Endothelial cell of umbilical vein (primary cell): ENCODE data around the gene FHOD3. TPM values are rescaled to one million over a fixed set of nuclear protein-coding genes. Genes with fewer than 3 reads are reported as not detected.

Experiments used
- BruUV-seq: library from RNA; stranded (reverse); fragments of 400-500 nt; replicated peaks from 2 replicates; lab custom pipeline; 2021; lab: Mats Ljungman, UMichigan
- CTCF ChIA-PET: fragments of 300-600, 350-600 bp; sonication (Branson Sonifier 250); formaldehyde crosslinking; loops from one replicate; lab custom pipeline; 2021; ENCODE audit warnings: antibody characterized with exemption, inconsistent platforms; lab: Charles Lee
- POLR2A ChIA-PET: fragments of 300-600, 350-600 bp; sonication (Branson Sonifier 250); formaldehyde crosslinking; loops from one replicate; lab custom pipeline; 2021; ENCODE audit warnings: antibody characterized with exemption, inconsistent platforms; lab: Charles Lee
- DNase-seq: peaks from one replicate; pipeline ENCODE4 v3.0.0-alpha.2; 2011; ENCODE audit warnings: low read depth, low spot score
- FAIRE-seq: peaks from 2 replicates; lab custom pipeline; 2011; peaks lifted over from hg19 to GRCh38; lab: Jason Lieb, UNC
- H2AFZ ChIP-seq: 2 replicates; pipeline ENCODE4 v1.6.0; 2012; ENCODE audit warnings: low read depth, low read length, control low read depth, inconsistent platforms
- H3K27ac ChIP-seq: 2 replicates; pipeline ENCODE4 v1.5.1; 2011; ENCODE audit warnings: low read depth, mild to moderate bottlenecking, control low read depth, low read length, moderate library complexity; ENCODE audit not compliant: insufficient read depth
- H3K27me3 ChIP-seq, 2 experiments: 2 replicates each; pipeline versions ENCODE4 v1.6.0 to v1.6.1; 2011; ENCODE audit warnings: low read length in 2 of 2, mixed read lengths in 1 of 2; ENCODE audit not compliant: control insufficient read depth in 2 of 2, insufficient read depth in 2 of 2
- H3K36me3 ChIP-seq, 2 experiments: 2 replicates in 1 of 2; 3 replicates in 1 of 2; pipeline ENCODE4 v1.5.1; 2011; ENCODE audit warnings: low read length in 2 of 2, mild to moderate bottlenecking in 1 of 2, moderate library complexity in 1 of 2; ENCODE audit not compliant: control insufficient read depth in 2 of 2, insufficient read depth in 2 of 2; ENCODE audit errors: extremely low read depth in 1 of 2
- H3K4me1 ChIP-seq: 3 replicates; pipeline ENCODE4 v1.5.1; 2011; ENCODE audit warnings: mild to moderate bottlenecking, low read length; ENCODE audit not compliant: control insufficient read depth, insufficient read depth; ENCODE audit errors: extremely low read depth
- H3K4me2 ChIP-seq: 2 replicates; pipeline ENCODE4 v1.6.1; 2011; ENCODE audit warnings: low read length, control low read depth, mixed read lengths; ENCODE audit not compliant: insufficient read depth
- H3K4me3 ChIP-seq, 3 experiments: fragments of 200-600 bp in 1 of 3; sonication (generic), shearing (Covaris generic) in 1 of 3; replicated peaks in 1 of 3; 2 replicates each; pipeline ENCODE4 v1.5.1; 2011 to 2016; ENCODE audit warnings: control low read depth in 3 of 3, low read length in 3 of 3, mild to moderate bottlenecking in 2 of 3, inconsistent platforms in 1 of 3, low read depth in 1 of 3, moderate library complexity in 1 of 3; ENCODE audit not compliant: insufficient read depth in 1 of 3
- H3K79me2 ChIP-seq: 2 replicates; pipeline ENCODE4 v1.6.0; 2012; ENCODE audit warnings: low read length, inconsistent platforms; ENCODE audit not compliant: control insufficient read depth, insufficient read depth
- H3K9ac ChIP-seq: replicated peaks from 2 replicates; pipeline ENCODE3; 2011; ENCODE audit warnings: low read length, control low read depth; ENCODE audit not compliant: insufficient read depth; ENCODE audit errors: extremely low read depth
- H3K9me1 ChIP-seq: replicated peaks from 3 replicates; pipeline ENCODE4 v1.6.0; 2011; ENCODE audit warnings: mild to moderate bottlenecking, low read length; ENCODE audit not compliant: control insufficient read depth, insufficient read depth; ENCODE audit errors: extremely low read depth
- H3K9me3 ChIP-seq: replicated peaks from 2 replicates; pipeline ENCODE4 v1.5.1; 2012; ENCODE audit warnings: low read length, inconsistent platforms; ENCODE audit not compliant: control insufficient read depth, insufficient read depth
- H4K20me1 ChIP-seq: replicated peaks from 2 replicates; pipeline ENCODE3; 2011; ENCODE audit warnings: mild to moderate bottlenecking, low read length; ENCODE audit not compliant: control insufficient read depth, insufficient read depth; ENCODE audit errors: extremely low read depth
- EZH2 ChIP-seq: IDR thresholded peaks from 2 replicates; pipeline ENCODE4 v1.6.1; 2012; ENCODE audit warnings: borderline replicate concordance, low read depth, mild to moderate bottlenecking, moderate library complexity, low read length, inconsistent platforms; ENCODE audit not compliant: severe bottlenecking
- FOS ChIP-seq: IDR thresholded peaks from 2 replicates; pipeline ENCODE4 v1.6.1; 2011; ENCODE audit warnings: mild to moderate bottlenecking, low read length, moderate library complexity, borderline replicate concordance; ENCODE audit not compliant: insufficient read depth
- GATA2 ChIP-seq: IDR thresholded peaks from 2 replicates; pipeline ENCODE4 v1.7.0; 2011; ENCODE audit warnings: low read depth, mild to moderate bottlenecking, moderate library complexity, mixed read lengths, low read length; ENCODE audit not compliant: insufficient read length, insufficient read depth
- JUN ChIP-seq: IDR thresholded peaks from 2 replicates; pipeline ENCODE4 v1.6.1; 2011; ENCODE audit warnings: borderline replicate concordance, low read depth; ENCODE audit not compliant: insufficient read length, insufficient read depth
- MYC ChIP-seq: IDR thresholded peaks from one replicate; pipeline ENCODE4 v1.6.1; 2011; ENCODE audit warnings: mild to moderate bottlenecking, low read depth, low read length
- POLR2A ChIP-seq: IDR thresholded peaks from 2 replicates; pipeline ENCODE4 v1.6.1; 2012; ENCODE audit warnings: low read depth, mild to moderate bottlenecking, control low read depth, low read length
- POLR2AphosphoS5 ChIP-seq: IDR thresholded peaks from 2 replicates; pipeline ENCODE4 v1.6.1; 2012; ENCODE audit warnings: low read depth, mild to moderate bottlenecking, control low read depth, low read length, moderate library complexity; ENCODE audit not compliant: insufficient read depth
- dilution Hi-C: fragments of 300-500 bp; cut with MboI; formaldehyde crosslinking; loops from one replicate; pipeline ENCODE4 v1.15.0; 2019; ENCODE audit warnings: low sequenced_read_pairs; ENCODE audit not compliant: extremely low pct_ligation_motif_present
- intact Hi-C: fragments of 100-400 bp; cut with micrococcal nuclease; formaldehyde crosslinking; loops from one replicate; pipeline ENCODE4 v1.10.0; 2022
- polyA plus RNA-seq, 4 experiments: library from polyadenylated mRNA; depleted of rRNA in 3 of 4; stranded (reverse) in 3 of 4; unstranded in 1 of 4; fragments of >200 nt; gene quantifications; 2 replicates each; pipeline versions ENCODE4 v1.2.1 to v1.2.3, GENCODE V29; 2011 to 2012; ENCODE audit warnings: missing spikeins in 1 of 4
- total RNA-seq: library from RNA; stranded (reverse); gene quantifications from 2 replicates; pipeline ENCODE4 v1.2.3, GENCODE V29; 2021
- TF ChIP-seq, protein P1 (sequence below), 2 donors: IDR thresholded peaks; 1 replicate in 1 of 2; 2 replicates in 1 of 2; pipeline ENCODE4 v1.5.1; 2011; ENCODE audit warnings: low read length in 2 of 2, mild to moderate bottlenecking in 2 of 2, moderate library complexity in 2 of 2, control low read depth in 1 of 2, inconsistent platforms in 1 of 2, low read depth in 1 of 2; ENCODE audit not compliant: insufficient read depth in 1 of 2; ENCODE audit errors: extremely low read depth in 1 of 2
- TF ChIP-seq, protein P2 (sequence below): IDR thresholded peaks from 2 replicates; pipeline ENCODE4 v1.6.1; 2011; ENCODE audit not compliant: insufficient read depth, insufficient read length

Gene FHOD3
- total and polyA plus RNA-seq, 2 donors (not counting 3 experiments of a cell fraction or from before 2014, with no cell fraction given), result 0.06 to 1.5 TPM

DNA sequence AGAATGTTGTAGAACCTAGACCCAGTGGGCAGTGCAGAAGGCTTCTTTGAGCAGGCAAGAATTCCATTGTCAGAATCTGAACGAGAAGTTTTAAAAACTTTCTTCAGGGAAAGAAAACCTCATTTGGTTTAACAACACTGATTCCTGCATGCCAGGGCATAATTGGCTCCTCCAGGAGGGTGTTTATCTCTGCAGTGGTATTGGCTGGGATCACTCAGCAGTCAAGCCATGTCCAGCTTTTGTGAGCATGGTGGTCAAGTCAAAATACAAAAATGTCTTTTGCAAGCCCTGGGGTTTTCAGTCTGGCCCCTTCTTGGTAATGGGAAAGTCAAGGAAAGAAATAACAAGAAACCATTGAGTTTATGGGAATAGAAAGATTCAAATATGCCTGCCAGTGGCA is 28.3 kb downstream of the FHOD3 start:
- CTCF ChIA-PET, result no interaction called here
- POLR2A ChIA-PET, result interaction anchor here (0.6 kb wide), 1 partner anchor 12 kb away, joined by 3 read pairs; no protein-coding TSS in a partner anchor
- Histone ChIP-seq H3K27me3 (peaks cover 0 to 3% of the 10 kb centered on the region in 2 experiments), H3K4me3 (no peak overlapping the region), H3K9me1 (no peaks in the 10 kb centered on the region), H3K27ac (no peak overlapping the region), H3K4me2 (no peak overlapping the region), H3K36me3 (no peaks in the 10 kb centered on the region), H4K20me1 (no peaks in the 10 kb centered on the region), H3K4me1 (no peaks in the 10 kb centered on the region), H3K9me3 (no peaks in the 10 kb centered on the region), H3K9ac (no peak overlapping the region), H2AFZ (no peak overlapping the region), H3K79me2 (no peaks in the 10 kb centered on the region)
- FAIRE-seq (no peak), DNase-seq (no peak)
- no TSS peak for BruUV-seq
- TF ChIP-seq EZH2 (no peak), FOS (no peak), POLR2A (no peak), GATA2 (no peak), JUN (no peak), MYC (no peak), POLR2AphosphoS5 (no peak)
- TF ChIP-seq, protein P1, sequence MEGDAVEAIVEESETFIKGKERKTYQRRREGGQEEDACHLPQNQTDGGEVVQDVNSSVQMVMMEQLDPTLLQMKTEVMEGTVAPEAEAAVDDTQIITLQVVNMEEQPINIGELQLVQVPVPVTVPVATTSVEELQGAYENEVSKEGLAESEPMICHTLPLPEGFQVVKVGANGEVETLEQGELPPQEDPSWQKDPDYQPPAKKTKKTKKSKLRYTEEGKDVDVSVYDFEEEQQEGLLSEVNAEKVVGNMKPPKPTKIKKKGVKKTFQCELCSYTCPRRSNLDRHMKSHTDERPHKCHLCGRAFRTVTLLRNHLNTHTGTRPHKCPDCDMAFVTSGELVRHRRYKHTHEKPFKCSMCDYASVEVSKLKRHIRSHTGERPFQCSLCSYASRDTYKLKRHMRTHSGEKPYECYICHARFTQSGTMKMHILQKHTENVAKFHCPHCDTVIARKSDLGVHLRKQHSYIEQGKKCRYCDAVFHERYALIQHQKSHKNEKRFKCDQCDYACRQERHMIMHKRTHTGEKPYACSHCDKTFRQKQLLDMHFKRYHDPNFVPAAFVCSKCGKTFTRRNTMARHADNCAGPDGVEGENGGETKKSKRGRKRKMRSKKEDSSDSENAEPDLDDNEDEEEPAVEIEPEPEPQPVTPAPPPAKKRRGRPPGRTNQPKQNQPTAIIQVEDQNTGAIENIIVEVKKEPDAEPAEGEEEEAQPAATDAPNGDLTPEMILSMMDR (IDR thresholded peaks at IDR 0.05; ENCODE audit: extremely low read depth in 1 of 2, insufficient read depth in 1 of 2, low read depth in 1 of 2, low read length in 2 of 2), result no peak
- TF ChIP-seq, protein P2, sequence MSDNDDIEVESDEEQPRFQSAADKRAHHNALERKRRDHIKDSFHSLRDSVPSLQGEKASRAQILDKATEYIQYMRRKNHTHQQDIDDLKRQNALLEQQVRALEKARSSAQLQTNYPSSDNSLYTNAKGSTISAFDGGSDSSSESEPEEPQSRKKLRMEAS, result no peak
- dilution Hi-C loops, result no loop called here
- intact Hi-C loops, result no loop called here
